ENCODE results near the gene ABHD10. TPM values are rescaled to one million over a fixed set of nuclear protein-coding genes. Genes with fewer than 3 reads are reported as not detected.

The ABHD10 gene
- total RNA-seq, 3 donors from 2014 or later (not counting 1 experiment from before 2014, with no cell fraction given): 21.6 to 24.0 (median 22.6) TPM

DNA sequence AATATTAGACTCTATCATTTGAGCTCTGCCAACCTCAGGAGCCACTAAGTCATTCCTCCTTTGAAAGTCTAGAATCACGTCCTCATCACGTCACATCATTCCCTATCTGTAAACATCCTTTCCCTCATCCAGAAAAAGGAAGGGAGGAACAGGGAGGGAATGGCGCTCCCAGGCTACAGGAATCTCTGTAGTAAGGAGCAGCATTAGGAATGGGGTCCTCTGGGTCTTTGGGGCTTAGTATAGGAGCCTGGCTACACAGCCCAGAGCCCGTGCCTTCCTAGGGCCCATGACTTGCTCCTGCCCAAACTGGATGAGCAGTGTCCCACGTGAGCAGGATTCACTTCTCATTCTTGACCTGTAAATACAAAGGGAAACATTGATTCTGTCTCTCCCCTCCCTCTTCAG, 21.5 kb downstream of the ABHD10 start:
- ATAC-seq (no peak), DNase-seq (no peak)
- H3K4me3 Mint-ChIP-seq: peak overlapping the region; percentile 87
- no peak overlapping the region for H3K4me3 ChIP-seq (ENCODE audit: low read length)
- TF ChIP-seq, protein P1, sequence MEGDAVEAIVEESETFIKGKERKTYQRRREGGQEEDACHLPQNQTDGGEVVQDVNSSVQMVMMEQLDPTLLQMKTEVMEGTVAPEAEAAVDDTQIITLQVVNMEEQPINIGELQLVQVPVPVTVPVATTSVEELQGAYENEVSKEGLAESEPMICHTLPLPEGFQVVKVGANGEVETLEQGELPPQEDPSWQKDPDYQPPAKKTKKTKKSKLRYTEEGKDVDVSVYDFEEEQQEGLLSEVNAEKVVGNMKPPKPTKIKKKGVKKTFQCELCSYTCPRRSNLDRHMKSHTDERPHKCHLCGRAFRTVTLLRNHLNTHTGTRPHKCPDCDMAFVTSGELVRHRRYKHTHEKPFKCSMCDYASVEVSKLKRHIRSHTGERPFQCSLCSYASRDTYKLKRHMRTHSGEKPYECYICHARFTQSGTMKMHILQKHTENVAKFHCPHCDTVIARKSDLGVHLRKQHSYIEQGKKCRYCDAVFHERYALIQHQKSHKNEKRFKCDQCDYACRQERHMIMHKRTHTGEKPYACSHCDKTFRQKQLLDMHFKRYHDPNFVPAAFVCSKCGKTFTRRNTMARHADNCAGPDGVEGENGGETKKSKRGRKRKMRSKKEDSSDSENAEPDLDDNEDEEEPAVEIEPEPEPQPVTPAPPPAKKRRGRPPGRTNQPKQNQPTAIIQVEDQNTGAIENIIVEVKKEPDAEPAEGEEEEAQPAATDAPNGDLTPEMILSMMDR (IDR thresholded peaks at IDR 0.05): no peak
- no peaks in the 10 kb centered on the region for H3K9me3 ChIP-seq (ENCODE audit: control insufficient read depth, insufficient read depth, low read length)
- peaks cover 26 to 29% of the 10 kb centered on the region in 2 donors for H3K4me1 Mint-ChIP-seq
- H3K27me3 ChIP-seq (ENCODE audit: control insufficient read depth, insufficient read depth, low read length): no peaks in the 10 kb centered on the region
- H3K27ac Mint-ChIP-seq: no peak overlapping the region
- no peak overlapping the region for H3K27ac ChIP-seq (ENCODE audit: low read length)
- no peaks in the 10 kb centered on the region for H3K36me3 Mint-ChIP-seq
- intact Hi-C loops (cut with micrococcal nuclease): no loop called here
- 97% methylated on average over 4 of the region's 5 CpGs for WGBS (ENCODE audit: insufficient coverage)
- H3K27me3 Mint-ChIP-seq (ENCODE audit: low read depth in 2 of 2): peaks cover 12 to 24% of the 10 kb centered on the region in 2 donors
- no peaks in the 10 kb centered on the region for H3K36me3 ChIP-seq (ENCODE audit: control insufficient read depth, insufficient read depth, low read length)
- H3K9me3 Mint-ChIP-seq: no peaks in the 10 kb centered on the region
- peaks cover 22% of the 10 kb centered on the region for H3K4me1 ChIP-seq (ENCODE audit: control insufficient read depth, insufficient read depth, low read length)

GRCh38 chr3:112000966-112001365, 22.1 kb downstream of the ABHD10 start:
- 94% methylated on average over 1 of the region's 2 CpGs for WGBS (ENCODE audit: insufficient coverage)
- H3K27me3 ChIP-seq (ENCODE audit: control insufficient read depth, insufficient read depth, low read length): no peaks in the 10 kb centered on the region
- H3K27ac Mint-ChIP-seq: no peak overlapping the region
- no peak overlapping the region for H3K4me3 Mint-ChIP-seq
- TF ChIP-seq, protein P1 (IDR thresholded peaks at IDR 0.05): no peak
- H3K9me3 Mint-ChIP-seq: no peaks in the 10 kb centered on the region
- ATAC-seq: no peak
- DNase-seq: no peak
- peaks cover 12 to 24% of the 10 kb centered on the region in 2 donors for H3K27me3 Mint-ChIP-seq (ENCODE audit: low read depth in 2 of 2)
- no peaks in the 10 kb centered on the region for H3K9me3 ChIP-seq (ENCODE audit: control insufficient read depth, insufficient read depth, low read length)
- no peaks in the 10 kb centered on the region for H3K36me3 ChIP-seq (ENCODE audit: control insufficient read depth, insufficient read depth, low read length)
- H3K27ac ChIP-seq (ENCODE audit: low read length): no peak overlapping the region
- no peaks in the 10 kb centered on the region for H3K36me3 Mint-ChIP-seq
- peaks cover 22% of the 10 kb centered on the region for H3K4me1 ChIP-seq (ENCODE audit: control insufficient read depth, insufficient read depth, low read length)
- intact Hi-C loops (cut with micrococcal nuclease): no loop called here
- H3K4me3 ChIP-seq (ENCODE audit: low read length): no peak overlapping the region
- H3K4me1 Mint-ChIP-seq: peaks cover 26 to 29% of the 10 kb centered on the region in 2 donors

DNA sequence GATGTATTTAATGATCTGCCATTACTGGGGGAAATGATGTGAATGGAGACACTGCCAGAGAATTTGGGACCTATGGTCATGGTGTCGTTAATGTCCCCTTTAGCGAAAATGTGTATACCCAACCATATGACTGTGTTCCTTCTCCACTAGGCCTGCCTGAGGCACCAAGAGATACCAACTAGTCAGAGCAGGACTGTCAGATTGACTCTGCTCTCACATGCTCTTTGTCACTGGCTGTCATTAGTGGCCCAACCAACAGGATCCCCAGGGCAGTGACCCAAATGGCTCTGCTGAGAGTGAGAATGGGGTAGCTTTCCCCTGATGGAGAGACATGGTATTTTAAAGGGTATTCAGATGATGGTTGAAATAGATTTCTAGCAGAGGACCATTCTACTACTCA, 22.7 kb downstream of the ABHD10 start:
- peaks cover 12 to 24% of the 10 kb centered on the region in 2 donors for H3K27me3 Mint-ChIP-seq (ENCODE audit: low read depth in 2 of 2)
- Histone ChIP-seq H3K4me1 (ENCODE audit: control insufficient read depth, insufficient read depth, low read length) (peaks cover 22% of the 10 kb centered on the region), H3K27me3 (ENCODE audit: control insufficient read depth, insufficient read depth, low read length) (no peaks in the 10 kb centered on the region), H3K4me3 (ENCODE audit: low read length) (no peak overlapping the region), H3K27ac (ENCODE audit: low read length) (no peak overlapping the region), H3K9me3 (ENCODE audit: control insufficient read depth, insufficient read depth, low read length) (no peaks in the 10 kb centered on the region), H3K36me3 (ENCODE audit: control insufficient read depth, insufficient read depth, low read length) (no peaks in the 10 kb centered on the region)
- TF ChIP-seq, protein P1 (IDR thresholded peaks at IDR 0.05): no peak
- peaks cover 26 to 29% of the 10 kb centered on the region in 2 donors for H3K4me1 Mint-ChIP-seq
- H3K27ac Mint-ChIP-seq: no peak overlapping the region
- ATAC-seq (no peak), DNase-seq (no peak)
- H3K4me3 Mint-ChIP-seq: no peak overlapping the region
- no peaks in the 10 kb centered on the region for H3K9me3 Mint-ChIP-seq
- no peaks in the 10 kb centered on the region for H3K36me3 Mint-ChIP-seq
- 100% methylated on average over 2 of the region's 2 CpGs for WGBS (ENCODE audit: insufficient coverage)
- intact Hi-C loops (cut with micrococcal nuclease): no loop called here

Measured in natural killer cell (primary cell).